ENCODE measurements around the gene PBX4.

PBX4 gene

GRCh38 chr19:19649155-19649554 is 30.7 kb upstream of the PBX4 start:
- DNase-seq: no peak

GRCh38 chr19:19647037-19647835 is 28.7 kb upstream of the PBX4 start:
- no peak for DNase-seq

GRCh38 chr19:19645233-19645870 is 26.9 kb upstream of the PBX4 start:
- DNase-seq: no peak

GRCh38 chr19:19644054-19644388 is 25.5 kb upstream of the PBX4 start:
- DNase-seq: no peak

GRCh38 chr19:19643158-19644053 is 24.9 kb upstream of the PBX4 start, which contains the start of gene GMIP:
Gene GMIP (minus strand): TSS chr19:19643657. CDS start chr19:19643529, 128 bp downstream.
- peak; percentile 61 for DNase-seq

- peak; percentile 27 for DNase-seq
These were observed 24.1 kb upstream of the PBX4 start for GRCh38 chr19:19642506-19643157.

GRCh38 chr19:19637523-19638251 is 19.2 kb upstream of the PBX4 start:
- DNase-seq: no peak

GRCh38 chr19:19637186-19637522 is 18.7 kb upstream of the PBX4 start:
- no peak for DNase-seq

- DNase-seq: no peak
These were observed 18.2 kb upstream of the PBX4 start for GRCh38 chr19:19636573-19637185.

GRCh38 chr19:19635313-19635702 is 16.8 kb upstream of the PBX4 start:
- no peak for DNase-seq

- DNase-seq: no peak
These were observed 16.2 kb upstream of the PBX4 start for GRCh38 chr19:19634516-19635312.

- DNase-seq: no peak
These were observed 15.4 kb upstream of the PBX4 start for GRCh38 chr19:19633711-19634515.

- DNase-seq: no peak
These were observed 14.2 kb upstream of the PBX4 start for GRCh38 chr19:19632661-19633060.

- no peak for DNase-seq
These were observed 12.9 kb upstream of the PBX4 start for GRCh38 chr19:19631346-19631745.

- no peak for DNase-seq
These were observed 11.9 kb upstream of the PBX4 start for GRCh38 chr19:19630426-19630825.

- DNase-seq: no peak
These were observed 11.6 kb upstream of the PBX4 start for GRCh38 chr19:19630062-19630414.

- peak; percentile 64 for DNase-seq
These were observed 10.1 kb upstream of the PBX4 start for GRCh38 chr19:19628501-19629134.

GRCh38 chr19:19627621-19628500 is 9.4 kb upstream of the PBX4 start, which contains the start of gene LPAR2:
Gene LPAR2 (minus strand): TSS chr19:19628220. CDS start chr19:19627275, 945 bp downstream.
- peak; percentile 22 for DNase-seq

Measured in EL (cell line).